Measurements from ENCODE around the gene NGLY1.
A peak's percentile ranks its signal among the peaks of the same experiment; 100 is the strongest.

Gene NGLY1

DNA sequence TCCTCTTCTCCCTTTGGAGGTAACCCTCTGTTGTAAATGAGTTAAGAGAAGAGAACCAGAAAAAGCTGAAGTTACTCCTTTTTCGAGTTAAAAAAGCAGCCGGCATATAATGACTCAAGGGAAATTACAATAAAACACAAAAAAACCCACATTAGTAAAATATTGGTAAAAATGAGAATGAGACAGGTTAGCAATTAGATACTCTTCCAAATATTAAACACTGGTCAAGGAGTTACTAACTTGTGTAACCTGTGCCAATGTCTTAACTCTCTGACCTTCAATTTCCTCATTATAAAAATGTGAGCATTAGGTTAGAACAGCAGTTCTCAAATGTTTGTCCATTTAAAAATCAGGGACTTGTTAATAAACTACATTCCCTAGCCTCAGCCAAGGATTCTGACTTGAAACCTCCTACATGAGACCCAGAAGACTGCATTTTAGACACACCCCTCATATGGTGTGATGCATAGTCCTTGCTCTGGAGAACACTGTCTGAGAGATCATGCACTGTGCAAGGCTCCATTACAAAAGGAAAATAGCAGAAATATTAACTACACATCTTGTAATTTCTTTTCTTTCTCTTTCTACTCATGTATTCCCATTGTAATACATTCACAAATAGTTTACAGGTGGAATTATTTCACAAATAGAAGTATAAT, 75.8 kb downstream of the NGLY1 start:
- DNase-seq (ENCODE audit: low spot score): no peak

- no peak for DNase-seq (ENCODE audit: low spot score)
These were observed 77.0 kb downstream of the NGLY1 start for GRCh38 chr3:25706213-25706612.

DNA sequence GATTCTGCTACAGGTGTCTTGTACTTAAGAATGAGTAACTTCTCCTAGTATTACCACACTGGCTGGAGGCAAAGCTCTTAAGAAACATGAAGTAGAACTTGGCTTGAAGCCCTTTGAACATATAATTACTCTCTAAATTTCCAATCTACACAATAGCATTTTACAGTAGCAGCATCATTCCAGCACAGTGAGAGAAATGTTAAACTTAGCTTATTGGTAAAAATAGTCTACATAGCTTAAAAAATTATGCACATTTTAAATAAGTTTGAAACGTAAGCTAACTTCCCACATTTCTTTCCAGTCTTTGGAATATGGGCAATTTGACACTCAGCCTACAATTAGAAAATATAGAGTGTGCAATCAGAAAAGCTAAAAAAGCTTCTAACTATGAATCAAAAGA, 85.7 kb downstream of the NGLY1 start:
- no peak for DNase-seq (ENCODE audit: low spot score)

DNA sequence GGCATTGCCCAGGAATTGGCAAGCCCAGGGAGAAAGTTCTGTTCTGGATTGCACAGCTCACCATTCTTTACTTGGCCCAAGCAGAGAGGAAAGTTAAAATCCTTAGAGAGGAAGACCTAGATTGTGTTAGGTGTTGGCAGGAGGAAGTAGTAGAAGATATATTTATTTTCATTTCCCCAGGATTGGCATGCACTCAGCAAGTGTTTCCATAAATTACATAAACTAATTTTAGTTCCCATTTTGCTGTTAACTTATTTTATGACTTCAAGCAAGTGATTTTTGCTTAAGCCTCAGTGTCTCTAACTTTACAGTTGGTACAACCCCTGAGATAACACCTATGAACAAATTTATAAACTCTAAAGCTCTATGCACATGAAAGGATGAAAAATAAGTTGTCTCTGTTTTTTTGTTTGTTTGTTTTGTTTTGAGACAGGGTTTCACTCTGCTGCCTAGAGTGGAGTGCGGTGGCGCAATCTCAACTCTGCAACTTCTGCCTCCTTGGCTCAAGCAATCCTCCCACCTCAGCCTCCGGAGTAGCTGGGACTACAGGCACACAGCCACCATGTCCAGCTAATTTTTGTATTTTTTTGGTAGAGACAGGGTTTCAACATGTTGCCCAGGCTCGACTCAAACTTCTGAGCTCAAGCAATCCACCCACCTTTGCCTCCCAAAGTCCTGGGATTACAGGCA, 87.4 kb downstream of the NGLY1 start:
- DNase-seq (ENCODE audit: low spot score): no peak

GRCh38 chr3:25693238-25693637, 90.0 kb downstream of the NGLY1 start:
- DNase-seq (ENCODE audit: low spot score): no peak

GRCh38 chr3:25692341-25692740, 90.9 kb downstream of the NGLY1 start:
- DNase-seq (ENCODE audit: low spot score): no peak

DNA sequence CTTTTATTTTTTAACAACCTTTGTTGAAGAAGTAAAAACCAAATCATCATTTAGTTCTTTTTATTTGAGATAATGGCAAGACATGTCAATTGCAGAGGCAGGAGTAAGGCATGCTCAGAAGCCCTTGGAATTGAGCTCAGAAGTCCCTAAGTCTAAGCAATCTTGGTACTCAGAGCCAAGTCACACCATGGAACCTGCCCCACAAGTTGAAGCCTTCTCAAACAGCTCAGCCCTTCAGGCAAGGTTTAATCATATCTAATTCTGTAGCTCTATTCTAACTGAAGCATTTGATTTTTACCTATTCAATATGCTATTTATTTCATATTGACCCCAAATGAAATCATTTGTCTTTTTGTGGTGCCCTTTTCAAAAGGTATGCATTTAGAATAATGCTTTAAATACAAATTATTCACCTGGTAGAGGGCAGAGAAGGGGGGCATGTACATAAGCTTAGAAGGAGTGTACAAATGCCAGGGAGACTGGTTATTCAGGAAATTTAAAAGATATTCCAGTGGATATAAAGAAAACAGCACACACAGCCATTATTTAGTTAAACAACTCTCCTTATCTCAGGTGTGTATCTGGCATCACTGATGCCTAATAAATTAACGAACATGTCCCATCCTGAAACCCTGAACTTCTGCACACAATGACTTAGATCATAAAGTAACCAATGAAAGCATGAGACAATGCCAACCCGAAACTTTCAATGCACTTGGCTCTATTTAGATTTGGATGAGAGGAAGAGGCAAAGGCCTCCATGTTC, 92.3 kb downstream of the NGLY1 start:
- DNase-seq (ENCODE audit: low spot score): no peak

DNA sequence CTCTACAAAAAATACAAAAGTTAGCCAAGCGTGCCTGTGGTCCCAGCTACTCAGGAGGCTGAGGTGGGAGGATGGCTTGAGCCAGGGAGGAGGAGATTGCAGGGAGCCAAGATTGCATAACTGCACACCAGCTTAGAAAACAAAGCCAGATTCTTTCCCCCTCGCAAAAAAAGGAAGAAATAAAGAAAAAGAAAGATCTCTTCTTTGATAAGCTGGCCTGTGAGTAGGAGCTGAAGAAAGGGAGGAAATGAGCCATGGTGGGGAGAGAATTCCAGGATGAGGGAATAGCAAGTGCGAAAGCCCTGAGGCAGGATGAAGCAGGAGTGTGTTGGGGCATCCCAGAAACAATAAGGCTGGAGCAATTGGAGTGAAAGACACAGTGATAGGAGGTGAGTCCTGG, 94.0 kb downstream of the NGLY1 start:
- DNase-seq (ENCODE audit: low spot score): peak; percentile 56

GRCh38 chr3:25687742-25688141, 95.5 kb downstream of the NGLY1 start:
- no peak for DNase-seq (ENCODE audit: low spot score)

GRCh38 chr3:25686766-25687165, 96.5 kb downstream of the NGLY1 start:
- no peak for DNase-seq (ENCODE audit: low spot score)

- DNase-seq (ENCODE audit: low spot score): no peak
These were observed 99.4 kb downstream of the NGLY1 start for GRCh38 chr3:25683882-25684281.

DNA sequence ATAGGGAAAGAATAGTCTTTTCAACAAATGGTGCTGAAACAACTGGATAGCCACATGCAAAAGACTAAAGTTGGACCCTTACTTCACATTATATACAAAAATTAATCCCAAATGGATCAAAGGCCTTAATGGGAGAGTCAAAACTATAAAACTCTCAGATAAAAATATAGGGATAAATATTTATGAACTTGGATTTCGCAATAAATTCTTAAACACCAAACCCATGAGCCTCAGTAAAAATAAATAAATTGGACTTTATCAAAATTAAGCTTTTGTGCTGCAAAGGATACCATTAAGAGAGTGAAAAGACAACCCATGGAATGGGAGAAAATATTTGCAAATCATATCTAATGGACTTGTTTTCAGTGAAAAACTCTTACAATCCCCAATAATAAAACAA, 99.8 kb downstream of the NGLY1 start:
- no peak for DNase-seq (ENCODE audit: low spot score)

DNA sequence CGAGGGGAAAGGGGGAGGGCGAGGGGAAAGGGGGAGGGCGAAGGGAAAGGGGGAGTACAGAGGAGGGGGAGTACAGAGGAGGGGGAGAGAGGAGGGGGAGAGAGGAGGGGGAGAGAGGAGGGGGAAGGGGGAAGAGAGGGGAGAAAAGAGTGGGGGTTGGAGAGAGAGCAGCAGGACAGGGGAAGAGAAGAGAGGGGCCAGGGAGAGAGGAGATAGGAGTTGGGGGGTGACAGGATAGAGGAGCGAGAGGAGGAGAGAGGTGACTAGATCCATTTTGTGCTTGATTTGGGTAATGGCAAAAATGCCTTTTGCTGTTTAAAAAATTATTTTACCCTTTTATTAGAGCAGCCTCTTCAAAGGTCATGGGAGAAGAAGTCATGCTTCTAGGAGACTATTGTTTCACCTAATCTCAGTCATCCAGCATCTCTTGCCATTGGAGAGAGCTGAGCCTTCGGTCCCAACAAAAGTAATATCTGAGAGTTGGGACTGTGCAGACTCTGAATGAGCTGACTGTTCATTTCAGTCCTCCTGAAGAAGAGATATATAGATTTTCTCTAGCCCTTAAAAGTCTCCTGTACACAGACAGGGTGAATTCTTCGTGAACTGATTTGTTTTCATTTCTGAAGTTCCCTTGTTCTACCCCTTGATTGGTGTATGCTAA, 103.5 kb downstream of the NGLY1 start:
- DNase-seq (ENCODE audit: low spot score): peak; percentile 59

DNA sequence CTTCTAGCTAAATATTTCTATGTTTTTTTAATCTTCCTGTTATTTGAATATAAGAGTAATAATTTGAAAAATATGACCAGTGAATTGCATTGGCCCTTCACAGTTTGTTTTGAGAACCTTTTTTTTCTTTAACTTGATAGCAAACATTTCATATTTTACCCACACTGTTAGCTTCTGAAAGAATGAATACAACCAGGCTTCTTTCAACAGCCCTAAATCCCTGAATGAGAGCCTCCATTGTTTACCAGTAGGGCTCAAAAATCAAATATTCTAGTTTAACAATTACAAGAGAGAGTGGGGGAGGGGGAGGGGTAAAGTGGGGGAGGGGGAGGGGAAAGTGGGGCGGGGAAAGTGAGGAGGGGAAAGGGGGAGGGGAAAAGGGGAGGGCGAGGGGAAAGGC, 104.1 kb downstream of the NGLY1 start:
- peak; percentile 98 for DNase-seq (ENCODE audit: low spot score)

- peak; percentile 65 for DNase-seq (ENCODE audit: low spot score)
These were observed 104.7 kb downstream of the NGLY1 start for GRCh38 chr3:25678581-25678980.

DNA sequence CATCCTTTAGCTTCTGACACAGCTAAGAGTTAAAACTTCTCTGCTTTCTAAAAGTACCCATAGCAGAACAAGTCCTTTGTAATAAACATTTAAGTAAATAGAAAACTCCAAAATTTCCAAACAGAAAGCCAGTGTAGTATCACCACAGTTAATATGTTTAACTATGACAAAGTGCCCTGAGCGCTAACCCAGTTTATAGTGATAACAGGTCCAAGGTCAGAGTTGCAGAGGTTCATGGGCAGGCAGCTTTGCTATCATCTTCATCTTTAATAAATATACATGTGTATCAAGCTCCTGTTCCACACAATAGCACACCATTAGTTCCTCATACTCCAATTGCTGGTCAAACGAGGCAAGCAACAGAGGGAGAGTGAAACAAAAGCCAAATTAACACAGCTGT, 106.1 kb downstream of the NGLY1 start:
- no peak for DNase-seq (ENCODE audit: low spot score)

- no peak for DNase-seq (ENCODE audit: low spot score)
These were observed 108.6 kb downstream of the NGLY1 start for GRCh38 chr3:25674670-25675069.

- DNase-seq (ENCODE audit: low spot score): no peak
These were observed 109.4 kb downstream of the NGLY1 start for GRCh38 chr3:25673738-25674298.

All from COLO829 (cell line).